ENCODE data around the gene RALGAPB.
"Not testable (repeated sequence)": the region's sequence is repeated elsewhere in the genome, so short reads cannot be mapped to it uniquely, and the experiment has no call there.

Gene RALGAPB

GRCh38 chr20:38499366-38499765 lies 26.7 kb downstream of the RALGAPB start:
- DNase-seq: no peak

DNA sequence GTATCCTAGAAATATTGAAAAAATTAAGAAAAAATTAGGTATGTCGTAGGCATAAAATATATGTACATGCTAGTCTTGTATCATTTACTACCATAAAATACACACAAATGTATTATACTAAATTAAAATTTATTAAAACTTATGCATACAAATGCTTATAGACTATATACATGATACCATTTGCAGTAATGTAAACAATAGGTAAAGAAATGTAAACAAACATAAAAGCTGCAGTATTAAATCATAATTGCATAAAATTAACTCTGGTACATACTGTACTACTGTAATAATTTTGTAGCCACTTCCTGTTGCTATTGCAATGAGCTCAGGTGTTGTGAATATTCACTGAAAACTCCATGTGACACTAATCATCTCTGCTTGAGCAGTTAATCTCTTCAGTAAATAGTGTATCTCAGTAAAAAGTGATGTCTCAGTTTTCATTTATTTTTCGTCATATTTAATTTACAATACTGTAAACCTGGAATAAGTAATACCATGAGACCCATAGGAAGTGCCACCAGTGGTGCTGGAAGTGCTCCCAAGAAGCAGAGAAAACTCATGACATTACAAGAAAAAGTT lies 29.3 kb downstream of the RALGAPB start:
- no peak for DNase-seq

- DNase-seq: no peak
These were observed 31.9 kb downstream of the RALGAPB start for GRCh38 chr20:38504368-38505090.

GRCh38 chr20:38505091-38505455 lies 32.4 kb downstream of the RALGAPB start:
- DNase-seq: no peak

DNA sequence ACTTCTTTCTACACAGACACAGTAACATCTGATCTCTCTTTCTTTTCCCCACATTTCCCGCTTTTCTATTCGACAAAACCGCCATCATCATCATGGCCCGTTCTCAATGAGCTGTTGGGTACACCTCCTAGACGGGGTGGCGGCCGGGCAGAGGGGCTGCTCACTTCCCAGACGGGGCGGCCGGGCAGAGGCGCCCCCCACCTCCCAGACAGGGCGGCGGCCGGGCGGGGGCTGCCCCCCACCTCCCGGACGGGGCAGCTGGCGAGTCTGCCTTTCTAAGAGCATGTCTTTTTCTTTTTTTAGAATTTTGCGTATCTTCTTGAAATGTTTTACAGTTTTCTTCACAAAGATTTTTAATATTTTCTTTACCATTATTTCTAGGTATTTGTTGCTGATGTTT lies 39.1 kb downstream of the RALGAPB start:
- not testable (repeated sequence) for DNase-seq

DNA sequence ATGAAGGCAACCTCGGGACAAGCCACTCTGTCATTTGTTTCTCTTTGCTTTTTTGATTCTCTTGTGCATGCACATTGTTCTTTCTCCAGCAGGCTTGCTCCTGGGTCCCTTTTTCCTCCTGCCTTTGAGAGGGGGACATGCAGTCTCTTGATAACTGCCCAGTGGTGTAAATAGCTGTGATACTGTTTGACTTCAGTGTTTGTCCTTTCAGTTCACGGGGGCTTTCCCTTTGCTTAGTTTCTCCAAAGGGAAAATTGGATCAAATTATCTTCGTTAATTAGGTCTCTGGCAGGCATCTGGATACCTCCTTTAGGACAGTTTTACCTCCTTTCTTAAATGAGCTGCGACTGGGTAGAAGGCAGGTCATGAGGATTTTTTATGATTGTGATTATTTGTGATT lies 41.5 kb downstream of the RALGAPB start:
- no peak for DNase-seq

GRCh38 chr20:38514947-38515346 lies 42.3 kb downstream of the RALGAPB start:
- no peak for DNase-seq

DNA sequence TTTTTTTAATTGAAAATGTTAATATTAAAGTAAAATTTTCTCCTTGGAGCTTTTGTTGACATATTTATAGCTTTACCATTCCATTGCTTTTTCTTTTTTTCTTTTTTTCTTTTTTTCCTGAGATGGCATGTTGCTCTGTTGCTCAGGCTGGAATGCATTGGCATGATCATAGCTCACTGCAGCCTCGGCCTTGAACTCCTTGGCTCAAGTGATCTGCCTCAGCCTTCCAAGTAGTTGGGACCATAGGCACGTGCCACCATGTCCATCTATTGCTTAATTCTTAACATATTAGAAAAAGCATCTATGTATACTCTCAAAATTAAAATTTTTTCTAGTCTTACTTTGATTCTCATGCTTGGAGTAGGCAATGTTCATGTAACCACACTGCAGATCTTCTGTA lies 43.0 kb downstream of the RALGAPB start:
- DNase-seq: no peak

GRCh38 chr20:38519426-38519825 lies 46.8 kb downstream of the RALGAPB start:
- no peak for DNase-seq

DNA sequence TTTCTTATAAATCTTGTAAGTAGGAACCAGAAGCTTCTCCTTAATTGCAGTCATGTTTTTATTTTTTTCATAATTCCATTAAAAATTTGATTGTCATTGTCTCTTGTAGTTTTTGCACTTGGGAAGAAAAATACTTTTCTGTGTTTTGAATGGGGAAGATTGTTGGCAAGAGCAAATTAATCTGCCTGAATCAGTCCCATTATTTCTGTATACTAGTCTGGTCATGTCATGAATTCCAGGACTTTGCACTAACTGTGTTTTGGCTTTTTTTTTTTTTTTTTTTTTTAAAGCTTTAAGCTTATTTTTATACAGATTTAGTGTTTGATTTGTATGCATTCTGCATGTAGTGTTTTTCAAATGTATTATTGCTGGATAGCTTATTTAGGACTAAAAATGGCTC lies 47.6 kb downstream of the RALGAPB start:
- no peak for DNase-seq

- DNase-seq: no peak
These were observed 51.1 kb downstream of the RALGAPB start for GRCh38 chr20:38523697-38524096.

DNA sequence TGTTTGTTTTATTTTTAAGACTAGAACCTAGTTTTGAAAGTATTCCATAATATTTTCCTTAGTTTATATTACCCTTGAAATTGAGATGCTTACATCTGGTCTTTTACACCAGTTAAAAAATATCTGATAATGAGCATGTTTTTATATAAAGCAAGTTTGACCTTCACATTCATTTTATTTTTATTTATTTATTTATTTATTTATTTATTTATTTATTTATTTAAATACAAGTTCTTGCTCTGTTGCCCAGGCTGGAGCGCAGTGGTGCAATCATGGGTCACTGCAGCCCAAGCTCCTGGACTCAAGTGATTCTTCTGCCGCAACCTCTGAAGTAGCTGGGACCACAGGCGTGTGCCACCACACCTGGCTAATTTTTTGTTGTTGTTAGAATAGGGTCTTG lies 55.5 kb downstream of the RALGAPB start:
- DNase-seq: no peak

DNA sequence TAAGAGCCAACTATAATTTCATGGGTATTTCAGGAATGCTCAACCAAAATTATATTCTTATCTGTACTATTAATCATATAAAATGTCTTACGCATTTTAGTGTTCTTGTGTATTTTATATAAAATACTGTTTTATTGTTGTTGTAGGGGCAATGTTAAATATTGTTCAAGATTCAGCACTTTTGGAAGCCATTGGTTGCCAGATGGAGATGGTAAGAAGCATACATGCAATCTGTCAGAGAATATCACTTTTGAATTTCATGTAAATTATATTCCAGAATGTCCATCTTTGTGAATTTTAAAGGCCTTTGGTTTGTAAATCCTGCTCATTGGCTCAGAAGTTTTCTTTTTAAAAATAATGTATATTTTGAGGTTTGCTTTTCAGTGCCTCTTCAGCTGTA lies 58.4 kb downstream of the RALGAPB start:
- DNase-seq: no peak

DNA sequence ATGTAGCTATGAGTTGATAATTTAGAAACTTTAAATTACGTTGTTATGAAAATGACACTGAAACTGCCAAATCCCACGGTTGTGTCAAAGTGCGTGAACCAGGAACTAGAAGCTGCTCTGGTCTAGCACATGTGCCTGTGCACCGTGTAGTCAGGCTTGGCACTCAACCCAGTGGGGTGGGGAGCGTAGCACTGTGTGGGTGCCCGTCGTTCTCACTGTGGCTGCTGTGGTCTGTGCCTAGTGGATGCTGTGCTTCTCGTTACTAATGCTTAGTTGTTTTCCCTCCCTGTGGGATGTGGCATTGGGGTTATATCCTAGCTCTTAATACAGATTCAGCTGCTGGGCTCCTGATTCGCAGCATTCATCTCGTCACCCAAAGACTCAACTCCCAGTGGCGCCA lies 62.1 kb downstream of the RALGAPB start:
- no peak for DNase-seq

- DNase-seq: no peak
These were observed 63.7 kb downstream of the RALGAPB start for GRCh38 chr20:38536310-38536709.

GRCh38 chr20:38537176-38537575 lies 64.5 kb downstream of the RALGAPB start:
- DNase-seq: no peak

DNA sequence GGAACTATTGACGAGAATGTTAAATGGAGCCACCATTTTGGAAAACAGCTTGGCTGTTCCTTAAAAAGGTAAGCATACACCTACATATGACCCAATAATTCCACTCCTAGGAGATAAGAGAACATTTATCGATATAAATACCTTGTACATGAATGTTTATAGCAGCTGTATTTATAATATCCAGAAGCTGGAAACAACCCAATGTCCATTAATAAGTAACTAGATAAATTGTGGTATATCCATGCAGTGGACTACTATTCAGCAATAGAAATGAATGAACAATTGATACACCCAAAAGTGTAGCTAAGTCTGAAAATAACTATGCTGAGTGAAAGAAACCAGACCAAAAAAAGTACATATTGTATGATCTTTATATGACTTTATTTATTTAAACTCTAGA lies 66.1 kb downstream of the RALGAPB start:
- DNase-seq: no peak

GRCh38 chr20:38543014-38543906 lies 70.6 kb downstream of the RALGAPB start:
- DNase-seq: no peak

DNA sequence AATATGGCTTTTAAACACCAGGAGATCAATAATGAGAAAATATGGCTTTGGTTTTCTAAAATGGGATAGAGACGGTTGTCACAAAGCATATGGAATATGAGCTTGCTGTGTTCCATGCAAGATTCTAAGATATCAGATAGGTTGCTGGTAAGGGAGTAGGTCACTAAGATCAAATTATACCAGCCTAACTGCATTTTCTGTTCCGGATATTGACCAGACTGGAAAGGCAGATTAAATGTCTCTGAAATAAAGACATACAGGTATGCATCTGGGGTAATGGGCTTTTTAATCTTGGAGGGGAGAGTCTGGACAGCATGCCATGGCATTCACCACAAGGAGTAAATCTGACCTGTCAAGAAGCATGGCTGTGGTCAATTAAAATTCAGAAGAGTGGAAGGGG lies 73.1 kb downstream of the RALGAPB start:
- no peak for DNase-seq

DNA sequence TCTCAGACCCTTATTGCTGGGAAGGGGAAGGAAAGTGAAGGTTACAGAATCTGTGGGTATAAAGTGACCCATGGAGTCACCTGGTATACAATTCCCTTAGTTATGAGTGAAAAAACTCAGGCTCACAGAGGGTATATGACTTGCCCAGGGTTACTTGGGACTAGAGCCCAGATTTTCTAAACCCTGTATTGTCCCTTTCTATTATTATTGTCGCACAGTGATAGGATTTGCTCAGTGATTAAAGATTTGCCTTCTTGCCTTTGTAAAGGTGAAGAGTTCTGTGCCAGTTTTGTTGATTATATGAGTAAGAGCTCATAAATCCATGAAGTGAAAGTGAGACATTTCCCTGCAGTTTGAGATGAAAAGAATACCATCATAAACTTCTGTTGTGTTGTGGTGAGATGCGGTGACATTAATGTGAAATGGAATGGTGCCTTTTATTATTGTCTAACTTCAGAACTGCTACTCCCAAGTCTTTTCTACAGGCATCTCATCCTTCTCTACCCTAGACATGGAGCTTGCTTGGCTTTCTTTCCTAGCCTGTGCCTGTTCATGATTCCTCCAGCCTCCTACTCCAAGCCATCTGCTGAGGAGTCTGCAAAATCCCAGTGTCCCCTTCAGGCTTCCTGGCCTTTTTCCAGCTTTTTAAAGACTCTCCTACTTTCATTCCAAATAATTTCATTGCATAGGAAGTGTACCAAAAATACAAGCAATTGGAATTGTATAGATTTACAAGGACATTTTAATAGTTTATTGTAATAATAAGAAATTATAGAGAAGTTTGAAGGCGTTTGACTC lies 74.8 kb downstream of the RALGAPB start:
- DNase-seq: no peak

DNA sequence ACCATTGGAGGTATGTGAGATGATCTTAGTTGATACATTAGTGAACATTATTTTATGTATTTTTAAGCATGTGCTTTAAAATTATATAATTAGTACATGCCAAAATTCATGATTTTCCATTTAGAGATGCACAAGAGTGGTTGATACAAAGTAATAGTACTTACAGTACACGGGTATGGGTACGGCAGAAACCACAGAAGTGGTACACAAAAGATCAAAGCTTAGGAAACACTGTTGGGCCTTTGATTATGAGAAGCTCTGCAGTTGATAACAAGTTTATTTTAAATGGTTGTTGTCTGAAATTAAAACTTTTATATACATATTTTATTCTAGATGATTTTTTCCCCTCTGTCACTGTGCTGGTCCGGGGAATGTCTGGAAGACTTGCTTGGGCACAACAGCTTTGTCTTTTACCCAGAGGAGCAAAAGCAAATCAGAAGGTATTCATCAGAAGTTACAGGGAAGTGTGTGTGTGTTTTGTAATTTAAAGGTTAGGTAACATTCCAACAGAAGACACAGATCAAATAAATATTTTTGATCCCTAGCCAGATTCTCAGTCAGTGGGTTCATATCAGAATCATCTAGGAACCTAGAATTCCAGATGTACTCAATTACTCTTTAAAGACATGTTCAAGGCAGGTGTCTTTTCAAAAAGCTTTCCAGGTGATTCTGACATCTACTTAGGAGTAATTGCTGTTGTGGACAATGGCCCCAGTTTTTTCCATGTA lies 75.9 kb downstream of the RALGAPB start:
- DNase-seq: no peak

- no peak for DNase-seq
These were observed 77.6 kb downstream of the RALGAPB start for GRCh38 chr20:38550274-38550673.
